ENCODE results near the gene ERP44. TPM values are rescaled to one million over a fixed set of nuclear protein-coding genes. Genes with fewer than 3 reads are reported as not detected.
A peak's percentile ranks its signal among the peaks of the same experiment; 100 is the strongest.

The ERP44 gene
- polyA plus RNA-seq, 1 donor (not counting 4 experiments of a cell fraction or from before 2014, with no cell fraction given), result 17.6 TPM

- Histone ChIP-seq H3K4me2 (ENCODE audit: control insufficient read depth, extremely low read depth, insufficient read depth, low read depth, low read length) (no peak overlapping the region), H2AFZ (ENCODE audit: control insufficient read depth, low read length) (no peak overlapping the region), H3K27me3 (ENCODE audit: control insufficient read depth, extremely low read depth, insufficient read depth, low read length) (no peaks in the 10 kb centered on the region), H3K9me3 (ENCODE audit: control insufficient read depth, low read depth, low read length) (no peaks in the 10 kb centered on the region), H3K79me2 (ENCODE audit: control insufficient read depth, insufficient read depth, low read length) (no peaks in the 10 kb centered on the region), H3K27ac (ENCODE audit: control insufficient read depth, insufficient read depth, low read length) (no peak overlapping the region), H3K4me3 (ENCODE audit: control insufficient read depth in 2 of 3, extremely low read depth in 1 of 3, insufficient read depth in 2 of 3, low read depth in 1 of 3, low read length in 3 of 3) (no peak overlapping the region), H3K4me1 (ENCODE audit: control insufficient read depth, extremely low read depth, insufficient read depth, low read length) (no peaks in the 10 kb centered on the region), H3K9ac (ENCODE audit: control insufficient read depth, extremely low read depth, insufficient read depth, low read length) (no peak overlapping the region), H3K9me1 (ENCODE audit: control insufficient read depth, extremely low read depth, insufficient read depth, low read length) (no peaks in the 10 kb centered on the region), H3K36me3 (ENCODE audit: control insufficient read depth in 2 of 2, extremely low read depth in 1 of 2, insufficient read depth in 2 of 2, low read length in 2 of 2) (peaks cover 2 to 4% of the 10 kb centered on the region in 2 experiments), H4K20me1 (ENCODE audit: control insufficient read depth, extremely low read depth, insufficient read depth, low read length) (no peaks in the 10 kb centered on the region)
- dilution Hi-C loops (cut with MboI; ENCODE audit: extremely low pct_ligation_motif_present, low sequenced_read_pairs), result no loop called here
- DNase-seq (ENCODE audit: low read depth, low spot score) (no peak), FAIRE-seq (no peak)
- no peak for TF ChIP-seq CTCF (optimal IDR thresholded peaks at IDR 0.05 in 1 of 3, IDR thresholded peaks at IDR 0.05 in 1 of 3, conservative IDR thresholded peaks at IDR 0.05 in 1 of 3; ENCODE audit: extremely low read depth in 1 of 3, insufficient read depth in 2 of 3, low read length in 3 of 3)
- TF ChIP-seq EZH2 (IDR thresholded peaks at IDR 0.05; ENCODE audit: low read length), result no peak
Observed at GRCh38 chr9:100012279-100012678, 86.5 kb downstream of the ERP44 start.

GRCh38 chr9:100011062-100011681 is 87.6 kb downstream of the ERP44 start:
- Histone ChIP-seq H3K36me3 (ENCODE audit: control insufficient read depth in 2 of 2, extremely low read depth in 1 of 2, insufficient read depth in 2 of 2, low read length in 2 of 2) (peaks cover 2 to 4% of the 10 kb centered on the region in 2 experiments), H3K9me3 (ENCODE audit: control insufficient read depth, low read depth, low read length) (no peaks in the 10 kb centered on the region), H3K4me1 (ENCODE audit: control insufficient read depth, extremely low read depth, insufficient read depth, low read length) (no peaks in the 10 kb centered on the region), H3K4me2 (ENCODE audit: control insufficient read depth, extremely low read depth, insufficient read depth, low read depth, low read length) (no peak overlapping the region), H3K9me1 (ENCODE audit: control insufficient read depth, extremely low read depth, insufficient read depth, low read length) (no peaks in the 10 kb centered on the region), H3K4me3 (ENCODE audit: control insufficient read depth in 2 of 3, extremely low read depth in 1 of 3, insufficient read depth in 2 of 3, low read depth in 1 of 3, low read length in 3 of 3) (no peak overlapping the region), H3K79me2 (ENCODE audit: control insufficient read depth, insufficient read depth, low read length) (no peaks in the 10 kb centered on the region), H3K27ac (ENCODE audit: control insufficient read depth, insufficient read depth, low read length) (no peak overlapping the region), H2AFZ (ENCODE audit: control insufficient read depth, low read length) (no peak overlapping the region), H3K9ac (ENCODE audit: control insufficient read depth, extremely low read depth, insufficient read depth, low read length) (no peak overlapping the region), H4K20me1 (ENCODE audit: control insufficient read depth, extremely low read depth, insufficient read depth, low read length) (no peaks in the 10 kb centered on the region), H3K27me3 (ENCODE audit: control insufficient read depth, extremely low read depth, insufficient read depth, low read length) (no peaks in the 10 kb centered on the region)
- TF ChIP-seq CTCF (optimal IDR thresholded peaks at IDR 0.05 in 1 of 3, IDR thresholded peaks at IDR 0.05 in 1 of 3, conservative IDR thresholded peaks at IDR 0.05 in 1 of 3; ENCODE audit: extremely low read depth in 1 of 3, insufficient read depth in 2 of 3, low read length in 3 of 3) (peak in 2 of 3 experiments; percentile 37 to 55), EZH2 (IDR thresholded peaks at IDR 0.05; ENCODE audit: low read length) (no peak)
- DNase-seq (ENCODE audit: low read depth, low spot score) (peak; percentile 5), FAIRE-seq (peak; percentile 73)
- dilution Hi-C loops (cut with MboI; ENCODE audit: extremely low pct_ligation_motif_present, low sequenced_read_pairs), result no loop called here
